ENCODE results near the gene IFNL2. TPM values are rescaled to one million over a fixed set of nuclear protein-coding genes. Genes with fewer than 3 reads are reported as not detected.

IFNL2 gene
- total RNA-seq, 1 experiment from 2014 or later: not detected

DNA sequence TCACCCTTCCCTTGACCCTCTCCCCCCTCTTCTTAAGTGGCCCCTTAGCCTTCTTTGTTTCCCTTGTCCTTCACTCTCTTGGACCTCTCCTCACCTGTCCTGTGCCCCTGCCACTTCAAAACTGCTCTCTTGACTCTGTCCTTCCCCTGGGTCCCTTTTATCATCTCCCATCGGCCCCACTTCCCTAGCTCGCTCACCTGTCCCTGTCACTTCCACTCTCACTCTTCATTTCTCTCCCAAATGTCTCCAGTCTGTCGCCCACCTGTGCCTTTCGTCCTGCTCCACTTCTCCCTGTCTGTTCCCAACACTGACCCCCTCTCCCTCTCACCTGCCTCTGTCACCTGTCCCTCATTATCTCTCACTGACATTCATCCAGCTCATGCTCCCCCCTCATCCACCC lies 28.7 kb downstream of the IFNL2 start:
- H3K9me3 Mint-ChIP-seq (ENCODE audit: low read depth, unreplicated experiment): no peaks in the 10 kb centered on the region
- peaks cover 67% of the 10 kb centered on the region for H3K27me3 Mint-ChIP-seq (ENCODE audit: unreplicated experiment)
- CTCF ChIA-PET: interaction anchor here (0.6 to 1.3 kb wide), 4 partner anchors 9 to 260 kb away, joined by 3 to 4 read pairs (median 4); no protein-coding TSS in a partner anchor
- TF ChIP-seq, protein P1, sequence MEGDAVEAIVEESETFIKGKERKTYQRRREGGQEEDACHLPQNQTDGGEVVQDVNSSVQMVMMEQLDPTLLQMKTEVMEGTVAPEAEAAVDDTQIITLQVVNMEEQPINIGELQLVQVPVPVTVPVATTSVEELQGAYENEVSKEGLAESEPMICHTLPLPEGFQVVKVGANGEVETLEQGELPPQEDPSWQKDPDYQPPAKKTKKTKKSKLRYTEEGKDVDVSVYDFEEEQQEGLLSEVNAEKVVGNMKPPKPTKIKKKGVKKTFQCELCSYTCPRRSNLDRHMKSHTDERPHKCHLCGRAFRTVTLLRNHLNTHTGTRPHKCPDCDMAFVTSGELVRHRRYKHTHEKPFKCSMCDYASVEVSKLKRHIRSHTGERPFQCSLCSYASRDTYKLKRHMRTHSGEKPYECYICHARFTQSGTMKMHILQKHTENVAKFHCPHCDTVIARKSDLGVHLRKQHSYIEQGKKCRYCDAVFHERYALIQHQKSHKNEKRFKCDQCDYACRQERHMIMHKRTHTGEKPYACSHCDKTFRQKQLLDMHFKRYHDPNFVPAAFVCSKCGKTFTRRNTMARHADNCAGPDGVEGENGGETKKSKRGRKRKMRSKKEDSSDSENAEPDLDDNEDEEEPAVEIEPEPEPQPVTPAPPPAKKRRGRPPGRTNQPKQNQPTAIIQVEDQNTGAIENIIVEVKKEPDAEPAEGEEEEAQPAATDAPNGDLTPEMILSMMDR (IDR thresholded peaks at IDR 0.05; ENCODE audit: unreplicated experiment): no peak
- H3K4me3 Mint-ChIP-seq (ENCODE audit: low read depth, unreplicated experiment): no peak overlapping the region
- intact Hi-C loops (cut with micrococcal nuclease; ENCODE audit: unreplicated experiment): no loop called here
- no peaks in the 10 kb centered on the region for H3K4me1 Mint-ChIP-seq (ENCODE audit: low read depth, unreplicated experiment)
- DNase-seq: no peak
- no peak overlapping the region for H3K27ac Mint-ChIP-seq (ENCODE audit: unreplicated experiment)
- H3K36me3 Mint-ChIP-seq (ENCODE audit: insufficient read depth, unreplicated experiment): no peaks in the 10 kb centered on the region
- BruUV-seq (replicated peaks): no TSS peak

DNA sequence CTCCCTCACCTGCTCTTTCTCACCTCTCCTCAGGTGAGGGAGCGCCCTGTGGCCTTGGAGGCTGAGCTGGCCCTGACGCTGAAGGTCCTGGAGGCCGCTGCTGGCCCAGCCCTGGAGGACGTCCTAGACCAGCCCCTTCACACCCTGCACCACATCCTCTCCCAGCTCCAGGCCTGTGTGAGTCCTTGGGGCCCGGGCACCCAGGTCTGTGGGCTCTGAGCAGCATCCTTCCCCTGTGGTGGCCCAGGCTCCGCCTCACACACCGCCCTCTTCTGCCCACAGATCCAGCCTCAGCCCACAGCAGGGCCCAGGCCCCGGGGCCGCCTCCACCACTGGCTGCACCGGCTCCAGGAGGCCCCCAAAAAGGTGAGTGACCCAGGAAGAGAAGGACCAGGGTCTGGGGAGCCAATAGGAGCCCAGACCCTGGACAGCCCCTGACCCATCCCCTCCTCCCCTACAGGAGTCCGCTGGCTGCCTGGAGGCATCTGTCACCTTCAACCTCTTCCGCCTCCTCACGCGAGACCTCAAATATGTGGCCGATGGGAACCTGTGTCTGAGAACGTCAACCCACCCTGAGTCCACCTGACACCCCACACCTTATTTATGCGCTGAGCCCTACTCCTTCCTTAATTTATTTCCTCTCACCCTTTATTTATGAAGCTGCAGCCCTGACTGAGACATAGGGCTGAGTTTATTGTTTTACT lies 29.9 kb downstream of the IFNL2 start:
- TF ChIP-seq, protein P1 (IDR thresholded peaks at IDR 0.05; ENCODE audit: unreplicated experiment): no peak
- H3K36me3 Mint-ChIP-seq (ENCODE audit: insufficient read depth, unreplicated experiment): no peaks in the 10 kb centered on the region
- no peak overlapping the region for H3K27ac Mint-ChIP-seq (ENCODE audit: unreplicated experiment)
- intact Hi-C loops (cut with micrococcal nuclease; ENCODE audit: unreplicated experiment): no loop called here
- no peak for DNase-seq
- no peaks in the 10 kb centered on the region for H3K9me3 Mint-ChIP-seq (ENCODE audit: low read depth, unreplicated experiment)
- no TSS peak for BruUV-seq (replicated peaks)
- peaks cover under 1% of the 10 kb centered on the region for H3K4me1 Mint-ChIP-seq (ENCODE audit: low read depth, unreplicated experiment)
- CTCF ChIA-PET: interaction anchor here (0.5 to 0.6 kb wide), 2 partner anchors 8 to 176 kb away, joined by 3 read pairs; no protein-coding TSS in a partner anchor
- H3K4me3 Mint-ChIP-seq (ENCODE audit: low read depth, unreplicated experiment): no peak overlapping the region
- H3K27me3 Mint-ChIP-seq (ENCODE audit: unreplicated experiment): peaks cover 65% of the 10 kb centered on the region

DNA sequence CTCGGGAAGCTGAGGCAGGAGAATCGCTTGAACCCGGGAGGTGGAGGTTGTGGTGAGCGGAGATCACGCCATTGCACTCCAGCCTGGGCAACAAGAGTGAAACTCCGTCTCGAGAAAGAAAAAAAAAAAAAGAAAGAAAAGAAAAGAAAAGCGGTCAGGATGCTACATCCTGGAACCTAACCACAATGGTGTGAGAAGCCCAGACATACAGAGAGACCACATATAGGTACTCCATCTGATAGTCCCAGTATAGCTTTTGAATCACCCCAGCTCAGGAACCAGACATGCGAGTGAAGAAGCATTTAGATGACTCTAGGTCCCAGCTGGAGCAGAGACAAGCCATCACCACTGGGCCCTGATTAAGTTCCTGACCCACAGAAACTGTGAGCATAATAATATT lies 31.2 kb downstream of the IFNL2 start:
- CTCF ChIA-PET: no interaction called here
- intact Hi-C loops (cut with micrococcal nuclease; ENCODE audit: unreplicated experiment): no loop called here
- TF ChIP-seq, protein P1 (IDR thresholded peaks at IDR 0.05; ENCODE audit: unreplicated experiment): no peak
- no peak overlapping the region for H3K27ac Mint-ChIP-seq (ENCODE audit: unreplicated experiment)
- H3K9me3 Mint-ChIP-seq (ENCODE audit: low read depth, unreplicated experiment): peaks cover 2% of the 10 kb centered on the region
- no peak for DNase-seq
- H3K4me3 Mint-ChIP-seq (ENCODE audit: low read depth, unreplicated experiment): no peak overlapping the region
- H3K27me3 Mint-ChIP-seq (ENCODE audit: unreplicated experiment): peaks cover 62% of the 10 kb centered on the region
- BruUV-seq (replicated peaks): no TSS peak
- peaks cover 14% of the 10 kb centered on the region for H3K4me1 Mint-ChIP-seq (ENCODE audit: low read depth, unreplicated experiment)
- no peaks in the 10 kb centered on the region for H3K36me3 Mint-ChIP-seq (ENCODE audit: insufficient read depth, unreplicated experiment)

DNA sequence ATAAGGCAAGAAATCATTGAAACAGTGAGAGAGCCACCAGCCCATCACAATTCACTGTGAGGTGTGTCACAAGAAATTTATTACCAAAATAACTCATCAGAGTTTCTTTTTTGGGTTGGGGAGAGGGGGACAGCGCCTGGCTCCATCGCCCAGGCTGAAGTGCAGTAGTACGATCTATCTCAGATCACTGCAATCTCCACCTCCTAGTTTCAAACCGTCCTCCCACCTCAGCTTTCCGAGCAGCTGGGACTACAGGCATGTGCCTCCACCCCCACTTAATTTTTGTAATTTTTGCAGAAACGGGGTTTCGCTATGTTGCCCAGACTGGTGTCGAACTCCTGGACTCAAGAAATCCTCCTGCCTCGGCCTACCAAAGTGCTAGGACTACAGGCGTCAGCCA lies 31.6 kb downstream of the IFNL2 start:
- DNase-seq: no peak
- Mint-ChIP-seq H3K36me3 (ENCODE audit: insufficient read depth, unreplicated experiment) (no peaks in the 10 kb centered on the region), H3K4me1 (ENCODE audit: low read depth, unreplicated experiment) (peaks cover 15% of the 10 kb centered on the region), H3K27ac (ENCODE audit: unreplicated experiment) (no peak overlapping the region), H3K9me3 (ENCODE audit: low read depth, unreplicated experiment) (peaks cover 2% of the 10 kb centered on the region), H3K4me3 (ENCODE audit: low read depth, unreplicated experiment) (no peak overlapping the region), H3K27me3 (ENCODE audit: unreplicated experiment) (peaks cover 62% of the 10 kb centered on the region)
- intact Hi-C loops (cut with micrococcal nuclease; ENCODE audit: unreplicated experiment): no loop called here
- CTCF ChIA-PET: no interaction called here
- no TSS peak for BruUV-seq (replicated peaks)
- TF ChIP-seq, protein P1 (IDR thresholded peaks at IDR 0.05; ENCODE audit: unreplicated experiment): no peak

Data from Calu3 (cell line).